GM12875 (cell line): ENCODE measurements around the gene RIC3.

Experiments used
- H3K4me3 ChIP-seq: one replicate; pipeline ENCODE4 v1.5.1; 2011; ENCODE audit warnings: low read depth, low read length, control low read depth
- CTCF ChIP-seq: IDR thresholded peaks from 2 replicates; pipeline ENCODE4 v1.5.1; 2011; ENCODE audit warnings: low read depth, mild to moderate bottlenecking, control low read depth, inconsistent platforms, low read length, moderate library complexity, borderline replicate concordance; ENCODE audit not compliant: insufficient read depth

The RIC3 gene

GRCh38 chr11:8060146-8060719 is 108.6 kb downstream of the RIC3 start:
- no peak for TF ChIP-seq CTCF
- no peak overlapping the region for H3K4me3 ChIP-seq

DNA sequence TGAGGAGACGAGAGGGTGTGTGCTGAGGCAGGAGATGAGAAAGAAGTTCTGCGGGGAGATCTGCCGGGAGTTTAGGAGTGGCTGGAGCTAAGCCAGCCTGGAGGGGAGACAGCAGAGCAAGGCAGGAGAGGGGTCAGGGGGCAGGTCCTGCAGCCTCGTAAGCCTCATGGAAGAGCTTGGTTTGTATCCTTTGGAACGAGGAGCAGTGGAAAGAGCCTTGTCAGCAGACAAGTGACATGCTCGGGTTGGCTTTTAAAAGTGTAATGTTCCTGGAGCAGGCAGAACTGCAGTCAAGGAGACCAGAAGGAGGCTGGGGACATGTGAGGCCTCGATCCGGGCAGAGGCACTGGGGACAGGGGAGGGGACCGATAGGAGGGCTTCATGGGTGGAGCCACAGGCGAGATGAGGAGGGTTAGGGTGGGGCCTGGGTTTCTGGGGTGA is 109.2 kb downstream of the RIC3 start:
- no peak overlapping the region for H3K4me3 ChIP-seq
- no peak for TF ChIP-seq CTCF

- no peak for TF ChIP-seq CTCF
- no peak overlapping the region for H3K4me3 ChIP-seq
Observed at GRCh38 chr11:8059030-8059429, 109.8 kb downstream of the RIC3 start.

DNA sequence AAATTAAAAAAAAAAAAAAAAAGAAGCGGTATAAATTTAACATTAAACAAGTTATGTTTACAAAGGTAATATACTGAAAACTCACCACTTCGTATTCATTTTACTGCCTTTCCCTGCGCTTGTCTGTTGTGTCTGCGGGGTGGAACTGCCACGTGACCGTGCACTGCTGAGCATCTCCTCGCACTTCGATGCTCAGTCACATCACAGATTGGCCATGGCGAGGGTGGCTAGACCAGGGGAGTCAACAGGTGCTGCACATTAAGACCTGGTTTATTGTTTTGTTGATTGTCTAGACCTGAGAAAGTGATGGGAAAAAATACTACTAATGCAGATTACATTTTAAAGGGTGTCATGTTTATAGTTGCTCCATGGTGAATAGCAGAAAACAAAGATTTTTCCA is 110.6 kb downstream of the RIC3 start:
- TF ChIP-seq CTCF: no peak
- no peak overlapping the region for H3K4me3 ChIP-seq

- TF ChIP-seq CTCF: no peak
- H3K4me3 ChIP-seq: no peak overlapping the region
Observed at GRCh38 chr11:8056810-8057463, 111.9 kb downstream of the RIC3 start.
